Liver (tissue), 9 donors: ENCODE data around the gene KIF3C. TPM values are rescaled to one million over a fixed set of nuclear protein-coding genes. Genes with fewer than 3 reads are reported as not detected.

Experiments used
- DNase-seq: peaks from one replicate; pipeline ENCODE4 v3.0.0-alpha.2; 2017; ENCODE audit warnings: low spot score
- H3K27ac ChIP-seq, 2 donors: one replicate each; pipeline ENCODE4 v1.7.0; 2013; ENCODE audit warnings: inconsistent platforms in 2 of 2, low read length in 2 of 2, control low read depth in 1 of 2, low read depth in 1 of 2, mild to moderate bottlenecking in 1 of 2
- H3K27me3 ChIP-seq, 4 donors: one replicate each; pipeline versions ENCODE4 v1.6.1 to v1.7.0; 2013; ENCODE audit warnings: low read length in 3 of 4, inconsistent platforms in 1 of 4, mild to moderate bottlenecking in 1 of 4, moderate library complexity in 1 of 4; ENCODE audit not compliant: control insufficient read depth in 4 of 4, insufficient read depth in 4 of 4
- H3K36me3 ChIP-seq, 4 donors: one replicate each; pipeline versions ENCODE4 v1.6.1 to v1.7.0; 2013; ENCODE audit warnings: low read length in 3 of 4, mild to moderate bottlenecking in 3 of 4, low read depth in 1 of 4, moderate library complexity in 1 of 4; ENCODE audit not compliant: control insufficient read depth in 4 of 4, insufficient read depth in 3 of 4
- H3K4me1 ChIP-seq, 4 donors: one replicate each; pipeline versions ENCODE4 v1.6.1 to v1.7.0; 2013; ENCODE audit warnings: low read length in 3 of 4, mild to moderate bottlenecking in 3 of 4, moderate library complexity in 1 of 4; ENCODE audit not compliant: control insufficient read depth in 4 of 4, insufficient read depth in 4 of 4
- H3K4me3 ChIP-seq, 3 donors: one replicate each; pipeline versions ENCODE4 v1.6.1 to v1.7.0; 2013; ENCODE audit warnings: low read length in 3 of 3, control low read depth in 1 of 3, low read depth in 1 of 3, mild to moderate bottlenecking in 1 of 3
- H3K9ac ChIP-seq, 2 donors: one replicate each; pipeline ENCODE4 v1.7.0; 2013; ENCODE audit warnings: low read length in 2 of 2, mild to moderate bottlenecking in 2 of 2, moderate library complexity in 2 of 2, control low read depth in 1 of 2, low read depth in 1 of 2
- H3K9me3 ChIP-seq, 4 donors: one replicate each; pipeline versions ENCODE4 v1.6.1 to v1.7.0; 2013; ENCODE audit warnings: low read length in 3 of 4; ENCODE audit not compliant: control insufficient read depth in 4 of 4
- EGR1 ChIP-seq, 2 donors: IDR thresholded peaks; 2 replicates each; pipeline ENCODE4 v1.6.1; 2016 to 2018; ENCODE audit warnings: antibody characterized with exemption in 2 of 2, low read depth in 2 of 2
- FOXA1 ChIP-seq: IDR thresholded peaks from 2 replicates; pipeline ENCODE4 v1.6.1; 2016; ENCODE audit warnings: antibody characterized with exemption
- FOXA2 ChIP-seq: IDR thresholded peaks from 2 replicates; pipeline ENCODE4 v1.6.1; 2016; ENCODE audit warnings: antibody characterized with exemption
- GABPA ChIP-seq, 2 donors: IDR thresholded peaks in 1 of 2; conservative IDR thresholded peaks in 1 of 2; 2 replicates each; pipeline ENCODE4 v1.6.1; 2016; ENCODE audit warnings: antibody characterized with exemption in 2 of 2, mild to moderate bottlenecking in 1 of 2, moderate library complexity in 1 of 2
- HNF4A ChIP-seq, 2 donors: conservative IDR thresholded peaks; 2 replicates each; pipeline ENCODE4 v1.6.1; 2016; ENCODE audit warnings: antibody characterized with exemption in 2 of 2, mild to moderate bottlenecking in 2 of 2
- HNF4G ChIP-seq: IDR thresholded peaks from 2 replicates; pipeline ENCODE4 v1.6.1; 2016; ENCODE audit warnings: antibody characterized with exemption
- JUND ChIP-seq, 2 donors: IDR thresholded peaks; 2 replicates each; pipeline ENCODE4 v1.6.1; 2016; ENCODE audit warnings: antibody characterized with exemption in 2 of 2
- MAX ChIP-seq: IDR thresholded peaks from 2 replicates; pipeline ENCODE4 v1.6.1; 2016; ENCODE audit warnings: antibody characterized with exemption
- NR2F2 ChIP-seq: IDR thresholded peaks from 2 replicates; pipeline ENCODE4 v1.6.1; 2016; ENCODE audit warnings: antibody characterized with exemption
- RAD21 ChIP-seq, 2 donors: IDR thresholded peaks; 2 replicates each; pipeline ENCODE4 v1.6.1; 2016; ENCODE audit warnings: antibody characterized with exemption in 2 of 2, mild to moderate bottlenecking in 2 of 2
- REST ChIP-seq: IDR thresholded peaks from 2 replicates; pipeline ENCODE4 v1.6.1; 2016; ENCODE audit warnings: antibody characterized with exemption, mild to moderate bottlenecking
- SP1 ChIP-seq: IDR thresholded peaks from 2 replicates; pipeline ENCODE4 v1.6.1; 2018; ENCODE audit warnings: antibody characterized with exemption, mild to moderate bottlenecking
- TAF1 ChIP-seq: conservative IDR thresholded peaks from 2 replicates; pipeline ENCODE4 v1.6.1; 2016; ENCODE audit warnings: antibody characterized with exemption, mild to moderate bottlenecking
- YY1 ChIP-seq: IDR thresholded peaks from 2 replicates; pipeline ENCODE4 v1.6.1; 2016; ENCODE audit warnings: antibody characterized with exemption, mild to moderate bottlenecking
- ZBTB33 ChIP-seq: IDR thresholded peaks from 2 replicates; pipeline ENCODE4 v1.6.1; 2016; ENCODE audit warnings: antibody characterized with exemption
- WGBS: extraction: QIAGEN DNeasy Blood & Tissue Kit; methylation state at CpG from one replicate; pipeline ENCODE4 v1.1.7; 2013; 5-methylcytosine and 5-hydroxymethylcytosine counted together
- polyA plus RNA-seq, 2 donors: library from polyadenylated mRNA; stranded (reverse) in 1 of 2; unstranded in 1 of 2; fragments of 200-250 nt in 1 of 2; fragments of >200 nt in 1 of 2; fragmentation: Nextera tagmentation in 1 of 2; extraction: Ambion mirVana in 1 of 2; gene quantifications; one replicate each; pipeline versions ENCODE4 v1.2.1 to v1.2.3, GENCODE V29; 2013 to 2015
- total RNA-seq, 2 donors: library from RNA; depleted of rRNA; stranded (reverse); fragments of >200 nt; gene quantifications; one replicate each; pipeline ENCODE4 v1.2.3, GENCODE V29; 2014
- TF ChIP-seq, protein P1 (sequence below): IDR thresholded peaks from 2 replicates; pipeline ENCODE4 v1.6.1; 2016; ENCODE audit warnings: antibody characterized with exemption
- TF ChIP-seq, protein P2 (sequence below): fragments of 150-350 bp; IDR thresholded peaks from 2 replicates; pipeline ENCODE4 v1.5.1; 2017; ENCODE audit warnings: improper control_type of control experiment, low read depth, low read length; ENCODE audit not compliant: missing input control
- donor health status: healthy.
- donor health status: healthy.
- donor health status: healthy.
- donor health status: healthy.
- donor health status: healthy.

The KIF3C gene
- total and polyA plus RNA-seq, 4 donors, result 0.26 to 0.93 (median 0.67) TPM

- WGBS, result 77% methylated on average over 2 of the region's 2 CpGs
- H3K4me1 ChIP-seq, result peaks cover 0 to 4% (median under 1%) of the 10 kb centered on the region in 4 donors
- H3K9me3 ChIP-seq, result no peaks in the 10 kb centered on the region
- H3K27me3 ChIP-seq, result no peaks in the 10 kb centered on the region
- no peak overlapping the region for H3K4me3 ChIP-seq
- no peak for TF ChIP-seq EGR1 (IDR thresholded peaks at IDR 0.05; ENCODE audit: low read depth in 2 of 2)
- no peak overlapping the region for H3K9ac ChIP-seq
- H3K27ac ChIP-seq, result no peak overlapping the region
- no peaks in the 10 kb centered on the region for H3K36me3 ChIP-seq
- DNase-seq, result no peak
Measured at GRCh38 chr2:25948437-25948836, 33.9 kb downstream of the KIF3C start.

GRCh38 chr2:25941042-25941441 is 41.3 kb downstream of the KIF3C start:
- no peak overlapping the region for H3K9ac ChIP-seq
- peaks cover 0 to 2% (median 0%) of the 10 kb centered on the region in 4 donors for H3K36me3 ChIP-seq
- no peak for DNase-seq
- no peaks in the 10 kb centered on the region for H3K4me1 ChIP-seq
- H3K27ac ChIP-seq, result no peak overlapping the region
- TF ChIP-seq HNF4A (conservative IDR thresholded peaks at IDR 0.05), result no peak
- TF ChIP-seq GABPA (IDR thresholded peaks at IDR 0.05 in 1 of 2, conservative IDR thresholded peaks at IDR 0.05 in 1 of 2), result no peak
- no peak for TF ChIP-seq MAX
- no peak for TF ChIP-seq NR2F2
- no peak for TF ChIP-seq TAF1
- TF ChIP-seq, protein P1, sequence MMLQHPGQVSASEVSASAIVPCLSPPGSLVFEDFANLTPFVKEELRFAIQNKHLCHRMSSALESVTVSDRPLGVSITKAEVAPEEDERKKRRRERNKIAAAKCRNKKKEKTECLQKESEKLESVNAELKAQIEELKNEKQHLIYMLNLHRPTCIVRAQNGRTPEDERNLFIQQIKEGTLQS, result no peak
- no peak for TF ChIP-seq EGR1 (IDR thresholded peaks at IDR 0.05; ENCODE audit: low read depth in 2 of 2)
- no peak for TF ChIP-seq RAD21 (IDR thresholded peaks at IDR 0.05)
- TF ChIP-seq FOXA2, result no peak
- no peak for TF ChIP-seq HNF4G
- no peak for TF ChIP-seq ZBTB33
- no peak for TF ChIP-seq FOXA1
- TF ChIP-seq REST, result no peak
- no peak for TF ChIP-seq SP1
- TF ChIP-seq JUND (IDR thresholded peaks at IDR 0.05), result no peak
- no peak for TF ChIP-seq YY1
- TF ChIP-seq, protein P2, sequence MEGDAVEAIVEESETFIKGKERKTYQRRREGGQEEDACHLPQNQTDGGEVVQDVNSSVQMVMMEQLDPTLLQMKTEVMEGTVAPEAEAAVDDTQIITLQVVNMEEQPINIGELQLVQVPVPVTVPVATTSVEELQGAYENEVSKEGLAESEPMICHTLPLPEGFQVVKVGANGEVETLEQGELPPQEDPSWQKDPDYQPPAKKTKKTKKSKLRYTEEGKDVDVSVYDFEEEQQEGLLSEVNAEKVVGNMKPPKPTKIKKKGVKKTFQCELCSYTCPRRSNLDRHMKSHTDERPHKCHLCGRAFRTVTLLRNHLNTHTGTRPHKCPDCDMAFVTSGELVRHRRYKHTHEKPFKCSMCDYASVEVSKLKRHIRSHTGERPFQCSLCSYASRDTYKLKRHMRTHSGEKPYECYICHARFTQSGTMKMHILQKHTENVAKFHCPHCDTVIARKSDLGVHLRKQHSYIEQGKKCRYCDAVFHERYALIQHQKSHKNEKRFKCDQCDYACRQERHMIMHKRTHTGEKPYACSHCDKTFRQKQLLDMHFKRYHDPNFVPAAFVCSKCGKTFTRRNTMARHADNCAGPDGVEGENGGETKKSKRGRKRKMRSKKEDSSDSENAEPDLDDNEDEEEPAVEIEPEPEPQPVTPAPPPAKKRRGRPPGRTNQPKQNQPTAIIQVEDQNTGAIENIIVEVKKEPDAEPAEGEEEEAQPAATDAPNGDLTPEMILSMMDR, result no peak
- no peak overlapping the region for H3K4me3 ChIP-seq
- no peaks in the 10 kb centered on the region for H3K27me3 ChIP-seq
- H3K9me3 ChIP-seq, result no peaks in the 10 kb centered on the region
- 97% methylated on average over 4 of the region's 4 CpGs for WGBS
